ENCODE measurements around the gene IFNA6.
"Not testable (repeated sequence)": the region's sequence is repeated elsewhere in the genome, so short reads cannot be mapped to it uniquely, and the experiment has no call there.

The IFNA6 gene

DNA sequence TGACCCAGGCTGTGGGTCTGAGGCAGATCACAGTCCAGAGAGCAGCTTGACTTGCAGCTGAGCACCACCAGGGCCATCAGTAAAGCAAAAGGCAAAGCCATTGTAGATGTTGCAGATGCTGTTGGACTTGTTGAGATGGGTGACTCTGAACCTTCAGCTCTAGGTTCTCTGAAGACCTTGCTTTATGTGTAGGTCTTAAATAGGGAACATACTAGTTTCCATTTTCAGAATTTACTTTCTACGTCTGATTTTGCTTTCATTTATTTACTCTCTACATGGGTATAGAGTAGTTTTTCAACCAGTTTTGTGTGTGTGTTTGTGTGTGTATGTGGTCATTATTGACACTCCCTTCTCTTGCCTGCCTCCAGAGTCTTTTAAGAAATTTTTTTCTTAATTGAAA lies at the start of gene IFNA6:
TSS of gene IFNA6 (minus strand) at position 101 of the 400 bp plus-strand sequence. CDS start at position 101, 0 bp downstream.
- no peak for ATAC-seq
- no peak for DNase-seq

DNA sequence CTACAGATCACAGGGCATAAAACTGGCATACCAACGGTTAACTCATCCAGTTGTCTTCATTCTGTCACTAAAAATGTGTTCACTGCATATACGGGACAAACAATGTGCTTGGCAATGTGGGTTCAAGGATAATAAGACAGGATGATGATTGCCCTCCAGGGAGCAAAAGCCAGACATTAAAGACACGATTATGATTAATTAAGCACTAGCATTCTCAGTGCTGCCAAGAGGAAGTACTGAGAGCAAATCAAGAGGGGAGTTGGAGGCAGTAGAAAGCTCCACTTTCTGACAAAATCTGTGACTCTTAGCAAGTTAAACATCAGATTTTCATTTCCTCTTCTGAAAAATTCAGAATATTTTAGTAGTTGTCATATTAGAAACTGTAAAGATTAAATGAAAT lies 49.3 kb upstream of the IFNA6 start:
- ATAC-seq (no peak), DNase-seq (no peak)

DNA sequence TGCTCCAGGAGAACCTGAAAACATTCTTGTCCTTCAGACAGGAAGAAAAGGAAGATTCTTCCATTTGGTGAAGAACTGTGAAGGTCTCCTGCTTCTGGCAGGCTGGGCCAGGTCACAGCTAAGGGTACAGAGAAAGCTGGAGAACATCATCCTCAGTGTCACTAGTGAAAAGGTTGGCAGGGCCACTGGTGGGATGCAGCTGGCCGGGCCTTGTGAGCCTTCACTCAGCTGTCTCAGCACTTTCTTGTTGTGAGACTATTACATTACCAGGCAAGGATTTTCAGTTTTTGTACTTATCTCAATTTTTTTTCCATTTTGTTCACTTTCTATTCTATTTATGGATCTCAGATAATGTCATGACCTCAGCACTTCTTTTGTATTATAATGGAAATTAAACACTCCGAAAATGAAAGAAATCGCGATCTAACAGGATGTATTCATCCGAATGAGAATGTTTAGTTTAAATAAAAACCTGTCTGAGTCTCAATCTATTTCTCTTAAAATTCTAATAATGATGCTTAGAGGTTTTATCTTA lies 48.3 kb upstream of the IFNA6 start:
- ATAC-seq (no peak), DNase-seq (no peak)

DNA sequence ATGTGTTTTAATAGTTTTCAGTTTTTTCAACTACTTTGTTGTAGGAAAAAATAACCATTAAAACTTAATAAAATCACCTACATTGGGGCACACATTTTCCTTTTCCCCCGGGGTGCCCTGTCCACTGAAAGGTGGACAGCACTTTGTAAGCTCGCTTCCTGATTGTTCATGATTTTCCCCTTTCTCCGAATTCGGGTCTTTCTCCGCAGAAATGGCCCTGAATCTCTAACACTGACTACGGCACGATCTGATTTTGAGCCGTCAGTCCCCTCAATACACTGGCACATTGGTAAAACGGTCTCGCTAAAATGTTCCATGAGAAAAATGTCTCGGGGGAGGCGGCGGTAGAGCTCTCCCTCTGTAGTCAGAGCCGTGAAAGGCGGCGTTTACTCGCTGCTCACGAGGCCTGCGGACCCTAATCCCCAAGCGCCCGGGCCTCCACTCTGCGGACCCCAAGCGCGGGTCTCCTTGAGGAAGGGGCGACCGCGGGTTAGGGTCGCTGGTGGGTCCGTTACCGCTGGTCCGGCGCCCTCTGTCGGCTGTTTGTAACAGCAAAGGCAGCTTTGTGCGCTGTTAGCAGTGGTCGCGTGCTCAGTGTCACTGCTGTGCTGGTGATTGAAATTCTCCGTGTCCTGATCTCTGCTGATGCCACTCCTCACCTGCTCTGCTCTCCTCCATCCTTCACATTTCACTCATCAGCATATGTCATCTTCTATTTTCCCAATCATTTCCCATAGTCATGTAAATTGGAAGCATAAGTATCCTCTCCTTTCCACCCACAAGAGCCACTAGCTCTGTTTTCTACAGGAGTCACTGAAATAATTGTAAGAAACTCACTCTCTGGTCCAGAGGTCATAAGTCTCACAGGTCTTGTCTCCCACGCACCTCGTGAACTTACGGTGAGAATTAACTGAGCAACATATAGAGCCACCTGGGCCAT lies 45.4 kb upstream of the IFNA6 start:
- DNase-seq: peak; percentile 75
- ATAC-seq: peak; percentile 81

DNA sequence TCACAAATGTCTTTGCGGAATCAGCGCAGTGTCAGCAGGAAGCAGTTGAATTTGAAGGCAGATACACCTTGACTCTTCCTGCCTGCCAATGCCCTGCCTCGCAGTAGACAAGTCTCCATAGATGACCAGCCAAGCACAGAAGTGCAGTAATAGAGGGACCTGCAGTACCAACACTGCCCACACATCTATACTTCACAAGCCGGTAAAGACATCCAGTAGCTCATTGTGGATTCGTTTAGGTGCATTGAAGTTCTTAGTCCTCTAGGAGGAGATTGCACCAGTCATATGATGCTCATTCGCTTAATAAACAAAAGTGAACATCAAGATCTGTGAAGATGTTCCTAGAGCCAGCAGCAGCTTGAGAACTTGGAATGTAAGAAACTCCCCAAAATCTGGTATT lies 41.6 kb upstream of the IFNA6 start:
- ATAC-seq (peak; percentile 43), DNase-seq (no peak)

DNA sequence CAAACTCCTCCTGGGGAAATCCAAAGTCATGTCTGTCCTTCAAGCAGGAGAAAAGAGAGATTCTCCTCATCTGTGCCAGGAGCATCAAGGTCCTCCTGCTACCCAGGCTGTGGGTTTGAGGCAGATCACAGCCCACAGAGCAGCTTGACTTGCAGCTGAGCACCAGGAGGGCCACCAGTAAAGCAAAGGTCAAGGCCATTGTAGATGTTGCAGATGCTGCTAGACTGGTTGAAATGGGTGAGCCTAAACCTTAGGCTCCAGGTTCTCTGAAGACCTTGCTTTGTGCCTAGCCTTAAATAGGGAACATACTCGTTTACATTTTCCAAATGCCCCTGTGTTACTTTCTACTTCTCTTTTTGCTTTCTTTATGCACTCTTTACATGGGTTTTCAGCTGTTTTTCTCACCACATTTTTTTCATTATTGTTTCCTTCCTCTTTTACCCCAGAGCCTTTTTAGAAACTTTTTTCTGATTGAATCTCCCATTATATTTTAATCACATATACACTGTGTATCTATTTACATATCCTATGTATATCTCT lies 34.5 kb upstream of the IFNA6 start, which contains the start of gene IFNA2:
TSS of gene IFNA2 (minus strand) at position 268 of the 540 bp plus-strand sequence. CDS start at position 199, 69 bp downstream.
- DNase-seq (no peak), ATAC-seq (no peak)

DNA sequence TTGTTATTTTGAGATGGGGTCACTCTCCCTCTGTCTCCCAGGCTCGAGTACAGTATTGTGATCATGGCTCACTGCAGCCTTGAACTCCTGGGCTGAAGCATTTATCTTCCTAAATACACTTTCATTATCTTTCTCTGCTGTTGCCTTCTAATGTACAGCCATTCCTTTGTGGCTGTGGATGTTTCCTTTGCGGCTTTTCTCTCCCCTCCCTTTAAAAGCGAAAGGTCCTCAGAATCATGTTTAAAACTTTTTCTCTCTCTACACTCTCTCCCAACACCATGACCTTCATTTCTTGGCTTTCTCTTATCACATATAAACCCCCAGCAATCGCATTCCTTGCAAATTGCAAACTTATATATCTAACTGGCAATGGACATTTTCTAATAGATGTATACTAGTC lies 32.9 kb upstream of the IFNA6 start:
- DNase-seq (no peak), ATAC-seq (no peak)

DNA sequence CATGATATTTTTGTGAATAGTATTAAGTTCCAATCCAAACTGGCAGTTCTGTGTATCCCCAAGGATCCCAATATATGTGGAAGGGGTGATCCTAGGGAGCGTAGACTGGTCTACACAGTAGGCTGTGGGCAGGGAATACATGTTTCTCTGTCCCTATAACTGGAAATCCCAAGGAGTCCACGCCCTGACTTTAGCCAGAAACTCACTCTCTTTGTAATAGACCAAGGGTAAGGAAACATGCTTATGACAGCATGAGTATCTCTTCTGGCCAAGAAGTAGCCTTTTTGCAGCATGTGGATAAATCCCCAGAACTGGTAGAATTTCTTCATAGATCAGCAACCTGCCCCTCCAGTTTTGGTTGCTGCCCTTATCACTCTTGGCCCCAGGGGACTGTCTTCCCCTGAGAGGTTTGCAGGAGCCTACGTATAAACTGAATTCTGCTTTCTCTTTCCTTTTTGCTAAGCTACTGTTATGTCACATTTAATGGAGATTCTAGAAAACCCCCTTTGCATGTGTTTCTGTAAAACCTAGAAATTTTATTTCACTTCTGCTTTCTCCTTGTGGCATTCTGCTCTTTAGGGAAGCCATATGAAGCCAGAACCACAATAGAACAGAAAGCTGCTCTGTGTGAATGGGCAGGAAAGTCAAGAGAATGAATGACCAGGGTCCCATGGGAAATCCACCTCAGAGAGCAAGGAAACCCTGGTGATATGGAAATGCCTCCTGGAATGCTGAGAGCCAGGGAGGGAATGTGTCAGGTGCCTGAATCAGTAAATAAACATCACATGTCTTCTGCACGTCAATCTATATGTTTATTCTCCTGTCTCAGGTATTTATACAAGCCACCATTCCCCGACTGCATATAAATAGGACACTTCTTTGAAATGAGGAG lies 31.0 kb upstream of the IFNA6 start:
- DNase-seq: no peak
- ATAC-seq: peak; percentile 79

DNA sequence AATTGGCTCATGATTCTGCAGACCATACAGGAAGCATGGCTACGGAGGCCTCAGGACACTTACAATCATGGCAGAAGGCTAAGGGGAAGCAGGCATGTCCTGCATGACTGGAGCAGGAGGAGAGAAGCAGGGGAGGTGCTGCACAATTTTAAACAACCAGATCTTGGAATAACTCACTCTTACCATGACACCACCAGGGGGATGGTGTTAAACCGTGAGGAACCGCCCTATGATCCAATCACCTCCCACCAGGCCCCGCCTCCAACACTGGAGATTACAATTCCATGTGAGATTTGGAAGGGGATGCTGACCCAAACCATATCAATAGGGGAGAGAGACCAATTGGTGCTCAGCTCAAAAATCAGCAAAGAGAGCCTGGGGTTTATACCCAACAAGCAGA lies 20.8 kb upstream of the IFNA6 start:
- not testable (repeated sequence) for ATAC-seq, DNase-seq

DNA sequence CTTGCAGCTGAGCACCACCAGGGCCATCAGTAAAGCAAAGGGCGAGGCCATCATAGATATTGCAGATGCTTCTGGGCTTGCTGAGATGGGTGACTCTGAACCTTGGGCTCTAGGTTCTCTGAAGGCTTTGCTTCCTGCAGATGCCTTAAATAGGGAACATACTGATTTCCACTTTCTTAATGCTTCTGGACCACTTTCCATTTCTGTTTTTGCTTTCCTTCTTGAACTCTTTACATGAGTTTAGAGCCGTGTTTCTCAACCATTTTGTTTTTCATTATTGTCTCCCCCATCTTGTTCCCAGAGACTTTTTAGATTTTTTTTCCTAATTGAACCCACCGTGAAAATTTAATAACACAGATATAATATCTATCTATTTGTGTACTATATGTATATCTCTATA lies 17.3 kb upstream of the IFNA6 start, which contains the start of gene IFNA13:
TSS of gene IFNA13 (minus strand) at position 101 of the 400 bp plus-strand sequence. CDS start at position 54, 47 bp downstream.
- ATAC-seq (no peak), DNase-seq (no peak)

DNA sequence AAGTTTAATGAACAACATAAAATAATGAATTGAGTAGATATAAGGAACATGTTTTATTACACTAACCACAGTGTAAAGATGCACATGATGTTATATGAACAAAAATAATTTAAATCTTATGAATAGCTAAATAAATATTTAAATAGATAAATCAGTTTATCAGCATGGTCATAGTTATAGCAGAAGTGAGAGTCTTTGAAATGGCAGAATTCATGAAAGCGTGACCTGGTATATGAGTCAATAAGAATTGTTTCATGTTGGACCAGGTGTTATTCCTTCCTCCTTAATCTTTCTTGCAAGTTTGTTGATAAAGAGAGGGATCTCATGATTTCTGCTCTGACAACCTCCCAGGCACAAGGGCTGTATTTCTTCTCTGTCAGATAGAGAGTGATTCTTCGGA lies 16.5 kb upstream of the IFNA6 start:
- not testable (repeated sequence) for ATAC-seq

DNA sequence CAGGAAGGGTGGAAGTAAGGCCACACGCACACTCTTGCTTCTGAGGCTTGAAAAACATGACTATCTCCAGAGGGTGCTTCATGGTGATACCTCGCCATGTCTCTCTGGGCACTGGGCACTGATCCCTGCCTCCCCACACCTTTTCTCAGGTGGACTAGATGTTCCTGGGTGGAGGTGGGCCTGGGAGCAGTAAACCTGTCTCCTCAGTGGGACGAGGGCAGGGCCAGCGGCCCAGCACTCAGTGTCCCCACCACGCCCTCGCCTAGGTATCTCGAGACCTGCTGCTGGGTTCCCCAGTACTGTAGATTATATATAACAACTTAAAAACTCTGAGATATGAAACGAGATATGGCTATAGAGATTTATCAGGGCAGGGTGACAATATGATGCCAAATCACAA lies 11.6 kb upstream of the IFNA6 start:
- ATAC-seq (no peak), DNase-seq (no peak)

More for the DNA sequence above, 16.5 kb upstream of the IFNA6 start:
- DNase-seq: not testable (repeated sequence)

DNA sequence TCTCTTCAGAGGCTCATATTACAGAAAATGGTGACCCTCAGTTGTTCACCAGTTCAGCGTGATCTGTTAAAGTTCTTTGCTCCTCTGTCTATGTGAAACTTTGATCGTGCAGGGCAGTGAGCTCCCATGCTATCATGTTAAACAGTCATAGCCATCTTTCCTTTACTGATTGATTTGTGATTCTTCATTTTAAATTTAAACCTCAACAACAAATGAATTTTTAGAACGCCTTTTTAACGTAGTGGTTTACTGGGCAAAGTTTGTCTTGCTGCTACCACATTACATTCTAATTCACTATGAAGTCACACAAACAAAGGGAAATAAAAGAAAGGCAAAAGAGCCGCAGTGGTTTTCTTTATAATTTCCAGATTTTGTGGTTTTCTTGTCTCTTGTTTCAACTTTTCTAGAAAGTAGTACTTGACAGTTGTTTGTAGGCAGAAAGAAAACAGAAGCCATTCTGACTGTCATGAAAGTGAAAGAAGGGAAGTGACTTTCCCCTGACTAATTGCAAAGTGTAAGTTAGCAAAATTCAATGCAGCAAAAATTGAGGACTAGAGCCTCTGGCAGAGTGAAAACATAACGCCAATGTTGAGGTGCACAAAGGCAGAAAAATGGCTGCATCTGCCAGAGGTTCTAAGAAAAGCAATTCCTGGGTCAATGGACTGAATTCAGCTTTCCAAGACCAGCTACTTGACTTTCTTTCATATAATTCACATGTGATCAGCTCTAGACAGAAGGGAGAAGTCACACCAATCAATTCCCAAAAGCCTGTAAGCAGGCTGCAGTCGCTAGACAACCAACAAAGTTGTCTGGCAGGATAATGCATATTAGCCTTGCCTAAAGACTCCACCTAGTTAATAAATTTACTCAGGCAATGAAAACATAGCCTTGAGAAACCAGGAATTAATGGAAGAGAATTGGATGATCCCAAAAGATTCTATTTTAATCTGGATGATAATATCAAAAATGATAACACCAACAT lies 7.1 kb upstream of the IFNA6 start:
- DNase-seq: no peak
- ATAC-seq: peak; percentile 83

DNA sequence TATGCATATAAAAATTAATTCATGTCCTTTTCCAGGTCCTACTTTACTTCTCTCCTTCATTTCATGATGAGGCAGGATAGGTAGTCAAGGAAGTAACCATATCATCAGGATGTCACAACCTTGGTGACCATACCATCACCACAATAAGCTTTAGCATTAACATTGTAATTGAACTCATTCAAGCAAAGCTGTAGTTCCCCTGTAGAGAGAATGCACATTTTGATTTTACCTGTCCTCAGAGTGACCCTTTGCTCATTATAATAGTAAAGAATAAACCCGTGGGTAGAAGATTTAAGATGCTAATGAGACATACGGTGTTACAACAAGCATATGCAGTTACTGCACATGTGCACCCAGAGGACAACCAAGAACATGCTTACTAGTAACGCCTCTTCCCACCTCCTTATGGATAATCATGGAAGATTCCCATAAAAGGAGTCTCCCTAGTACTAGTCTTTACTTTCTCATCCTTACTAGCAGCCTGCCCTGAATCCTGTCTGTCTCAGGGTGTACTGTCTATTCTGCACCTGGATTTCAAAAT lies 2.2 kb downstream of the IFNA6 start:
- DNase-seq (no peak), ATAC-seq (no peak)

DNA sequence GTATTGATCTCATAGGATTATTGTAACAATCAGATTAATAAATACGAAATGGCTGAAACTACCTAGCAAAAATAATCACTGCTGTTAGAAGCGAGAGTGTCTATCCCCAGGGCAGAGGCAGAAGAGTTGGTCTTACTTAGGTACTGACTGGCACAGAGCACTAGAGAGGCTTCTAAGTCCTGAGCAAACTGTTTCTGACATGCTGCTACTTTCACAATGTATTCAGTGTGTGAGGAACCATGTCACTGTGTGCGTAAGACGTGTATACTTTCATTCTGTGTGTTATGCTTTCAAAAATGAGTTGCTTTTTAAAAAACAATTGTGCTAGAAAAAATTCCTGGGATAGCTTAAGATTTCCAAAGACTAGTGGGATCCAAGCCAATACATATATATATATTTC lies 10.0 kb downstream of the IFNA6 start:
- ATAC-seq (no peak), DNase-seq (no peak)

DNA sequence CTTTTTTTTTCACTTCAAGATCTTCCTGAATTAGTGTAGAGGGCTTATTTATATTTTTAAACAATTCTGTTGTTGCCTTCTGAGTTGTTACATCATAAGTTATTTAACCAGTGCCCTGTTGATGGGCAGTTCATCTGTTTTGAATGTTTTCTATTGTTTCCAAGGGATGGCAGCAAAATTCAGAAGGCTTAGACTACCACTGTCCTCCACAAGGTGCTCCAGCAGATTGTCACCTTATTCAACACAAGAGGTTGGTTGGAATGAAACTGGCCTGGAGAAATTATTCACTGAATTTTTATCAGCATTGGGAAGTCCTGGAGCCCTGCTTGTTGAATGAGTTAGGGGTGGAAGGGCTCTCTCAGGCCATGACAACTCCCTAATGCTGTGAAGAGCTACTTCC lies 14.2 kb downstream of the IFNA6 start:
- DNase-seq: no peak
- no peak for ATAC-seq

DNA sequence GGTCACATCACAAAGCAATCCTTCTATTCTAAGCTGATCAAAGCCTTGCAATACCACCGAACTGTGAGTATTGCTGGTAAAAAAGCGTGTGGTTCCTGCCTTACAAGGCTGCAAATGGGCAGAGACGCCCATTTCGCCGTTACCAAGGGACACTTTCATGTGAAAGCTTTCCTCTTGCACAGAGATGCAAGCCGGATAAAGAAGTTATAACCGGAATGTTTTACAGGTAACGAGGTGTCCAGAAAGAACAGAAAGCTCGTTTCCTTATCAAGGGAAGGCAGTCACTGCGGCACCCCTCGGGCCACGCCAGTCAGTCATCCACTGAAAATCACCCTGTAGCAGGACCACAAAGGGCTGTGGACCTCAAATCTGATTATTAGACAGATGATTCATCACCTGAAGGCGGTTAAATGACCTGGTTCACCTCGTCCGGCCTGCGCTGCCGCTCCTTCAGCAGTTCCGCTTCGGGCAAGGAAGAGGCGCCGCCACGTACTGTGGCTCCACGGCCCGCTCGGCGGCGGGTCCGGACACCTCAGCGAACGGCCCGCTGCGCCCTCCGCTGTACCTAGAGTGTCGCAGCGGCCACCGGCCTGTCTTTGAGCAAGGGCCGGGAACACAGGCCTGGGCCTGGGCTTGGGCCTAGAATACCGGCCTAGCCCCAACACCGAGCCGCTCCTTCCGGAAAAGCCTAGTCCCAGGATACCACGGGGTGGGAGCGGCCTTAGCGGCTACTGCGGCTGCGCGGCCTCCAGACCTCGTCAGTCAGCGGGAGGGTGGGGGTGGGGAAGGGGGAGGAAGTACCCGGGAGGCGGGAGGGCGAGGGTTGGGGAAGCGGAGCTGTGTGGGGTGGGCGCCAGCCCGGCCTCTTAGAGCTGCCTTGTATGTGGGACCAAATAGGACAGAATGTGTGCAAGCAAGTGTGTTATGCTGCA lies 15.7 kb downstream of the IFNA6 start, which contains the start of gene KLHL9:
TSS of gene KLHL9 (minus strand) at position 704 of the 932 bp plus-strand sequence. CDS start at position 159, 545 bp downstream.
- DNase-seq: peak; percentile 91
- peak; percentile 93 for ATAC-seq

DNA sequence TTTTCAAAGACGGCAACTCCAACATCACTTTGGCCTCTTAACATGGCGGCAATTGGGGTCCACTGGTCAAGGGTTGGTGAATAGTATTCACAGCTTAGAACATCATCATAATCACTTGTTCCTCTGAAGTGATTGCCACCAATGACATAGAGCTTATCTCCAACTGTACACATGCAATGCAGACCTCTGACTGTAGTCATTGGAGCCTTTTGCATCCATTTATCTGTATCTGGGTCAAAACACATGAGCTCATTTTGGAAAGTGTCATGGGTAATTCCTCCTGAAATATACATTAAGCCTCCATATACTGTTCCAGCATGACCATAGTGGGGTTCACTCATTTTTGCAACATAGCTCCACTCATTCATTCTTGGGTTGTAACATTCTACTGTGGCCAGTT lies 17.5 kb downstream of the IFNA6 start:
- ATAC-seq: no peak
- no peak for DNase-seq
